GM18858 (cell line): ENCODE measurements around the gene RAE1.

ENCODE experiments used
- ATAC-seq: cut with Tn5 transposase; IDR thresholded peaks from one replicate; pipeline ENCODE4 v1.9.1; 2021; ENCODE audit not compliant: unreplicated experiment

Gene RAE1

DNA sequence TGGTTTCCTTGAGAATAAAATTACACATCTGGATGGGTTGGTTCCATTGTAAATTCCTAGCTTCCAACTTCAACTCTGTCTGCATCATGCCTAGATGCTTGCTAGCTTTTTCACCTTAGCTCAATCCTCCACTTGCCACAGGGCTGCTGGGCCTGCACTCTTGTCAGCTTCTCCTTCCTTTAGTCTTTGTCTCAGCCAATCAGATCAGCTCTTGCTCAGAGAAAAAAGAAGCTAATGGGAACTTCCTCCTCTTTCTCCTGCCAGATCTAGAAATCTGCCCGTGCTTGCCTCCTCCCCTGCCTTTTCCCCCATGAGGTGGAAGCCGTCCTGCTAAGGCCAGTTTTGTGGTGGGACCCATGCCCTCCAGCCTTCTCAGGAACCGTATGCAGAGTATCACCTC is 18.5 kb downstream of the RAE1 start:
- ATAC-seq, result no peak

- ATAC-seq, result no peak
Observed at GRCh38 chr20:57370316-57370715, 19.3 kb downstream of the RAE1 start.

- ATAC-seq, result no peak
Observed at GRCh38 chr20:57371363-57371762, 20.3 kb downstream of the RAE1 start.

- ATAC-seq, result no peak
Observed at GRCh38 chr20:57372157-57372556, 21.1 kb downstream of the RAE1 start.

DNA sequence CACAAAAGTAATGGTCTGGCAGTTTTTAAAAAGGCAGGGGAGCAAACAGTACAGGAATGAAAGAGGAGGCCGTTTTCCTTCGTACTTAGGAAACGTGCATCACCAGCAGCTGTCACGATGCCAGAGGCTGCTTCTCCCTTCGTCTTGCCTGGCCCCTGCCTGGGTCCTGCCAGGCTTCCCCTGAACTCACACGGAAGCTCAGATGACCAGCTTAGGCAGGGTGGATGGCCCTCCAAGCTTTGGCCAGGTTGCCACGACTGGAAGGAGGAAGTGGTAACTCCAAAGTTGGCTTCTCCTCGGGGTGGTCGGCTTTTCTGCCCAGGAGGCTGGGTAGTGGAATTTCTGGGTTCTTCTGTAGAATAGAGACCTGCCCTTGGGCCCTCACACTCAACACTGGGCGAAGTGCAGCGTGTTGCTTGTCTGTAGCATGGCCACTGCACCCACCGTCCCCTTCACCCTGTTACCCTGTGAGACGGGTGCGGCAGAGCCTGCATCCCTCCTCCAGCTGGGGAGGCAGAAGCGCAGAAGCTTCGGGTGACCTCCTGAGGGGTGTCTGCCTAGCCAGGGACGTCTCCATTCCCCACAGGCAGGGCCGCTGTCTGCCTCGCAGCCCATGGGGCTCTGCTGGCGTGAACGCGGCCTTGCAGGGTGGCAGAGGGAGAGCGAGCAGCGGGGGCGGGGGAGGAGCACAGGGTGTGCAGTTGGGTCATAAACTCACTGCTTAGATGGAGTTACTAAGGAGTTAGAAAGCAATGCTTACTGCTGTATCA is 21.7 kb downstream of the RAE1 start:
- ATAC-seq, result no peak

DNA sequence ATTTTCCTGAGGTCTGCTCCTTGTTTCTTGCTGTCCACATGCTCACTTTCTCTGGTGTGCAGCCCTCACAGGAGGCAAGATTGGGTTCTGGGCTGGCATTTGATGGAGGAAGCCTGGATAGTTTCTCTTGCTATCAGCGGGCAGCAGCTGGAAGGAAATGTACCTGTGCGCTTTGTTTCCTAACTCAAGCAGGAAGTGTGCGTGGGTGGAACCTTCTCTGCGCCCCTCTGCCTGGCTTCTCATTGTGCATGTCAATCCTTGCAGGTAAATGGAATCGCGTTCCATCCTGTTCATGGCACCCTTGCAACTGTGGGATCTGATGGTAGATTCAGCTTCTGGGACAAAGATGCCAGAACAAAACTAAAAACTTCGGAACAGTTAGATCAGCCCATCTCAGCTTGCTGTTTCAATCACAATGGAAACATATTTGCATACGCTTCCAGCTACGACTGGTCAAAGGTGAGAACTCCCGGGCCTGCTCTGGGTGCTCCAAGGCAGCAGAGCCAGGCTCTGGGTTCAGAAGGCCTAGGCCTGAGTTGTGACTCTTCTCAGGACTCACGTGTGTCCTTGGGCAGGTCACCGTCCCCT is 23.4 kb downstream of the RAE1 start:
- no peak for ATAC-seq

GRCh38 chr20:57374931-57375651 is 24.0 kb downstream of the RAE1 start:
- ATAC-seq, result no peak

DNA sequence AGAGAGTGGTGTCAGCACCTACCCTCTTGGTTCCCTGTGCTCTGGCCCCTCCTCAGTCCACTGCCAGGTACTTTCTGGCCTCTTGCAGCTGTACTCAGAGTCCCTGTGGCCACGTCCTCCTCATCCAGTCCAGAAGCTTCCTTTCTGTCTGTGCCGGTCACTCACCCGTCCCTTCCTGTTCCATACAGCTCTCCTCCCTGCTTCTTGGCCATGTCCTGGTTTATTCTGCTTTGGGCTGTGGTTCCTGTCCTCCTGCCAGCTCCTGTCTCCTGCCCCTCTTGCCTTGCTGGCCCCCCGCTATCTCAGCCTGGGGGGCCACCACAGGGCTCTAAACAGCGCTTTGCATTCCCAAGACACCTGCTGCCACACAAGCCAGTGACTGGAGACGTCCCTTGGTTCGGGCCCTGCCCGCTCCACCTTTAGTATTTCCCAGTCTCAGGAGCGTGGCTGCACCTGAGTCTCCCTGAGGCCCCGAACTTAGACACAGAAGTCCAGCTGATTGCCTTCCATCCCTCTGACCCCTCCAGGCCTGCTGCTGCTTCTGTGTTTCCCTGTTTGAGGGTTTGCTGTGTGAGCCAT is 24.7 kb downstream of the RAE1 start:
- no peak for ATAC-seq

DNA sequence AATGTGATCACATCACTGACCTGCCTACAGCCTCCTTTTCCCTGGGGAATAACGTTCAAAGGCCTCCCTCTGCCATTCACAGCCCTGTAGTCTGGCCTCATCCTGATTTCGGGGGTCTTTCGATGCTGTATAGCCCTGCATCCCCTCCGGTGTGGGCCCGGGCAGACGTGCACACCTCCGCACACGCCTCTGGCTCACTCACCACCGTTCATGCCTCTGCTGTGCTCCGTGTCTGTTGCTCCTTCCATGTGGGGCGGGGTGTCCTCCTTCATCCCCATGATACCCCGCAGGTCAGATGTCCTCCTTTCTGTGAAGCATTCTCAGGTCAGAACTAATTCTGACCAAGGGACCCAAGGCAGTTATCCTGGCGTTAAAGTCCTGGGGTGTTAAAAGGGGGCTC is 26.3 kb downstream of the RAE1 start:
- ATAC-seq, result no peak

DNA sequence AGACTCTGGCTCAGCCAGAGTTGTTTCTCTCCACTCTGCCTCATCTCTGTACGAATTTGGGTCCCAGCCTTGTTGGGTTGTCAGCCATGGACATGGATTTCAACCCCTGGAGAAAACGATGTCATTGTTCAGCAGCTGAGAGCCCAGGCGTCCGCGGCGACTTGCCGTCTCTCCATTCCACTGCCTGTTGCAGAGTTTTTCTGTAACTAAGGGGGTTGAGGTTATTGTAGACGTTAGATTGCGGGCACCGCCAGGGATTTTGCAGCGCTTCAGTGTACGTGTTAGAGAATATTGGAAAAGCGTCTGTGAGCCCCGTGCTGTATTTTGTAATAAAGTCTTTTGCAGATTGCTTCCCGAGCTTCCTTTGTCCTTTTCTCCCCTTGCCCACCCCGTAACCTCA is 27.1 kb downstream of the RAE1 start:
- no peak for ATAC-seq

GRCh38 chr20:57378646-57379262 is 27.7 kb downstream of the RAE1 start:
- ATAC-seq, result no peak

DNA sequence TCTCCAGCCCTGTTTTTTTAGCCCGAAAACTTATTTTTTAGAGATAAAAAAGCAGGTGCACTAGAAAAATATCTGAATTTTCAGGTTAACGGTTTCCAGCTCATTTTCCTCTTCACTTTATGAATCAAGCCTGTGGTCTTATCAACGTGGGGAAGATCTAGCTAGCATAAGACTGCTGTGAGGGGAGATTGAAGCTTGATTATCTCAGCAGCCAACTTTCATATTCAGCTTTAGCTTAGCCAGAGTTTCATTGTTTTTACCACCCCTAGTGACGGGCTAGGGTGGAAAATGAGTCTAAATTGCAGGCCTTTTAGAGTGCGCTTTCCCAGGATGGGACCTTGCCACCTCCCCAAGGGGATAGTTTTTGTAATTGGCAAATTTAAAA is 28.2 kb downstream of the RAE1 start:
- no peak for ATAC-seq

DNA sequence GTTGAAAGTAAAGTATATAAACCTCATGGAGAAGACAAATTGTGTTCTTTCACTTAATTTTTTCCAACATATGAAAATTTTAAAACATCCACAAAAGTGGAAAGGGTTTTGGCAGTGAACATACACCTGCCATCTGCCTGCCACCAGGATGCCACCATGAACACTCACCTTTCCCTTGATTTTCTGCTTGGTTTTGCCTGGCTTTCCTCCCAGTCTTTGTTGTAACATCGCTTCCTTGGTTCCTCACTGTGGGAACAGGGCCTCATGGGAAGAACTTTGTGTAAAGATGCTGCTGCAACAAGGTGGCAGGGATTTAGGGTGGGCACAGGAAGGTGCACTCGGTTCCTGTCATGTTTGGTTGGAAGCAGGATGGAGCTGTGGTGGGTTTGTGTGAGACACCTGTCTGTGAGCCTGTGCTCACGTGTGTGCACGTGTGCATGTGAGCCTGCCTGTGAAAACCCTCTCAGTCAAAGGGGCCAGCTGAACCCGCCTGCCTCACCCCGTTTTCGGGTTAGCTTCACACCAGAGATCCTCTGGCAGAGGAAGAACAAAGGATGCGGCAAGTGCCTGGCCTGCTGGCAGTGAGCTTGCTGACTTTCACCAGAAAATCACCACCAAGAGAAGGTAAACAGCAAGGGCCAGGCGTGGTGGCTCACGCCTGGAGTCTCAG is 29.2 kb downstream of the RAE1 start:
- no peak for ATAC-seq

DNA sequence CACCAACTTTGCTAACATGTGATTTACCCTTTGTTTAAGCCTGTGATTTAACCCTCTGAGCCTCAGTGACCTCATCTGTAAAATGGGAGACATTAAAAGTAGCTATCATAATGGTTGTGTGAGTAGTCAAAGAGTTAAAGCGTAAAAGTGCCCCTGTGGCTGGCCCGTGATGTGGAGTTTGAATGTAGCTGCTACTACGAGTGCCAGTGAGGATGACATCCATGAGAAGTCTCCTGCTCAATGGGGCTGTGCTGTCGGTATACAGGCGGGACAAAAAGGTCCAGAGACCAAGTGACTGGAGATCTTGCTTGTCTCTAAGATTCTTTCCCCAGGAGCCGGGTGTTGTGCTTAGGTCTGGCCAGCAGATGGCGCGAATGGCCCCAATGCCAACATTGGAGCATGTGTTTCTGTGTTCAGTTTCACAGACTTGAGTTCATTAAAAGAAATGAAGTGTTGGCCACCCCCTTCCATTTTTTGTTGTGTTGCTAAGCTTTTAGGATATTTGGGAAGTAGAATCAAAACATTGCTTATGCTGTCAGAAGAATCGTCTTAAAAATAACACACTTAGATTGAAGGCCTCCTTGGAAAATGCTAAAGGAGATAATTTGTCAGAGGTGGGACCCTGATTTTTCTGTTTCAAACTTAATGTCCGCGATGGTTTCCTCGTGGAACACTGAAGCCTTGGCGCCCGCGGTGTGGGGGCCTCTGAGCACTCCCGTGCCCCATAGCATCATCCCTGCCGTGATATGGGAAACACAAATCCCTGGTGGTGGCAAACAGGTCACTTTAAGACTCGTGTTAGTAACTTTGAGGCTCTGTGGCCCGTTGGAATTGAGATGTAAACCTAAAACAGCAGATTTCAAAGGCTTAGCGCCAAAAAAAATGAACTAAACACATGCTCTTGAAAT is 30.8 kb downstream of the RAE1 start:
- ATAC-seq, result no peak

GRCh38 chr20:57382516-57382915 is 31.5 kb downstream of the RAE1 start:
- no peak for ATAC-seq

- ATAC-seq, result no peak
Observed at GRCh38 chr20:57383447-57384347, 32.6 kb downstream of the RAE1 start.

DNA sequence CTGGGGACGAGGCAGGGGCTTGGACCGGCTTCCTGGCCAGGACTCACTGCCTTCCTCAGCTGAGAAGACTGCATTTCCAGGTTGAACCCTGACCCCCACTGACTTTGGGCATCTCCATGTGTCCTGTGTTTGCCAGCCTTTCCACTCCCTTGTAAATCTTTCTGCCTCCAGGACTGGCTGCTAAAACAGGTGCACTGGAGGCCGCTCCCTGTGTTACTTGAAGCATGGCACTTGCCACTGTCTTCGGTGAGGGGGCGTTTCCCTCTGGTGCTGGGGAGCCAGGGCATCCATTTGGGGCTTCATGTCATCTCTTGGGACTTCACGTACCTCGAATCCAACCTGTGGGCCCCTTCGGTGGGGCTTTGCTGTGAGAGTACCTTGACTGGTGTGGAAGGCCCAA is 33.4 kb downstream of the RAE1 start:
- no peak for ATAC-seq

GRCh38 chr20:57384953-57385761 is 34.1 kb downstream of the RAE1 start:
- ATAC-seq, result no peak
